ENCODE results near the gene TACC3. TPM values are rescaled to one million over a fixed set of nuclear protein-coding genes. Genes with fewer than 3 reads are reported as not detected.

TACC3 gene
- total RNA-seq, 6 donors from 2014 or later = 8.9 to 47.4 (median 21.9) TPM

- 90 to 97% methylated on average over 3 to 12 of the region's 12 CpGs for WGBS, 2 donors
- Histone ChIP-seq H3K4me3 (no peak overlapping the region), H3K9me3 (no peaks in the 10 kb centered on the region), H3K27ac (no peak overlapping the region), H3K36me3 (peaks cover 0 to 38% (median 19%) of the 10 kb centered on the region in 4 donors), H3K4me1 (peaks cover 0 to 10% (median 6%) of the 10 kb centered on the region in 4 donors), H3K27me3 (no peaks in the 10 kb centered on the region)
- no peak for ATAC-seq (ENCODE audit: low FRiP score in 2 of 2)
- no peak for TF ChIP-seq POLR2A (IDR thresholded peaks at IDR 0.05)
- TF ChIP-seq, protein P1, sequence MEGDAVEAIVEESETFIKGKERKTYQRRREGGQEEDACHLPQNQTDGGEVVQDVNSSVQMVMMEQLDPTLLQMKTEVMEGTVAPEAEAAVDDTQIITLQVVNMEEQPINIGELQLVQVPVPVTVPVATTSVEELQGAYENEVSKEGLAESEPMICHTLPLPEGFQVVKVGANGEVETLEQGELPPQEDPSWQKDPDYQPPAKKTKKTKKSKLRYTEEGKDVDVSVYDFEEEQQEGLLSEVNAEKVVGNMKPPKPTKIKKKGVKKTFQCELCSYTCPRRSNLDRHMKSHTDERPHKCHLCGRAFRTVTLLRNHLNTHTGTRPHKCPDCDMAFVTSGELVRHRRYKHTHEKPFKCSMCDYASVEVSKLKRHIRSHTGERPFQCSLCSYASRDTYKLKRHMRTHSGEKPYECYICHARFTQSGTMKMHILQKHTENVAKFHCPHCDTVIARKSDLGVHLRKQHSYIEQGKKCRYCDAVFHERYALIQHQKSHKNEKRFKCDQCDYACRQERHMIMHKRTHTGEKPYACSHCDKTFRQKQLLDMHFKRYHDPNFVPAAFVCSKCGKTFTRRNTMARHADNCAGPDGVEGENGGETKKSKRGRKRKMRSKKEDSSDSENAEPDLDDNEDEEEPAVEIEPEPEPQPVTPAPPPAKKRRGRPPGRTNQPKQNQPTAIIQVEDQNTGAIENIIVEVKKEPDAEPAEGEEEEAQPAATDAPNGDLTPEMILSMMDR (IDR thresholded peaks at IDR 0.05) = no peak
- TF ChIP-seq EP300 (IDR thresholded peaks at IDR 0.05) = no peak
- TF ChIP-seq POLR2AphosphoS5 (IDR thresholded peaks at IDR 0.05) = no peak
- peak in 1 of 2 donors; percentile 47 for DNase-seq
Measured at GRCh38 chr4:1745697-1746096, 24.4 kb downstream of the TACC3 start.

DNA sequence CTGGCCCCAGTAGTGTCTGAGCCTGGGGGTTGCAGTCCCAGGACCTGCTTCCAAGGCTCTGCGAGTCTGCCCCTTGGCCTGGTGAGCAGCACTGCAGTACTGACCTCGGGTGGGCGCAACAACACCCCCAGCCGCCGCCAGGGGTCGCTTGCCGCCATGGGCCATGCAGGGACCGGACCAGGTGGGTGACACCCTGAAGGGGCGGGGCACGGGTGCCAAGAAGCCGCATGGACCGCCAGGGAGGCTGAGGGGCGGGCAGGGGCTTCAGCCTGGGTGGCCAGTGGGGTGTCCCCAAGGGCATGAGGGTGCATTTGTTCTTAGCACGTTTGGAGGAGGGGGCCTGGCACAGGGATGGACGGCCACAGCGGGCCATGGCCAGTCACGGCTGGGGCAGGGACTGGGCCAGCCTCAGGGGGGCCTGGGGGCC is 25.0 kb downstream of the TACC3 start:
- peak; percentile 64 to 70 for ATAC-seq (ENCODE audit: low FRiP score in 2 of 2)
- peaks cover 0 to 10% (median 7%) of the 10 kb centered on the region in 4 donors for H3K4me1 ChIP-seq
- H3K27me3 ChIP-seq = no peaks in the 10 kb centered on the region
- 4 to 18% methylated on average over 10 to 15 of the region's 17 CpGs for WGBS, 2 donors
- no peak overlapping the region for H3K4me3 ChIP-seq
- peaks cover 0 to 32% (median 14%) of the 10 kb centered on the region in 4 donors for H3K36me3 ChIP-seq
- DNase-seq = peak; percentile 66 to 96
- H3K9me3 ChIP-seq = no peaks in the 10 kb centered on the region
- no peak overlapping the region for H3K27ac ChIP-seq
- TF ChIP-seq POLR2AphosphoS5 (IDR thresholded peaks at IDR 0.05) (no peak), EP300 (IDR thresholded peaks at IDR 0.05) (no peak), POLR2A (IDR thresholded peaks at IDR 0.05) (no peak)
- TF ChIP-seq, protein P1 (IDR thresholded peaks at IDR 0.05) = peak; percentile 69 to 93 (median 80)

GRCh38 chr4:1746919-1747602 is 25.7 kb downstream of the TACC3 start:
- peaks cover 0 to 25% (median 8%) of the 10 kb centered on the region in 4 donors for H3K36me3 ChIP-seq
- TF ChIP-seq, protein P1 (IDR thresholded peaks at IDR 0.05) = no peak
- TF ChIP-seq EP300 (IDR thresholded peaks at IDR 0.05) = no peak
- no peak for TF ChIP-seq POLR2AphosphoS5 (IDR thresholded peaks at IDR 0.05)
- no peak for TF ChIP-seq POLR2A (IDR thresholded peaks at IDR 0.05)
- no peaks in the 10 kb centered on the region for H3K27me3 ChIP-seq
- ATAC-seq (ENCODE audit: low FRiP score in 2 of 2) (no peak), DNase-seq (peak in 1 of 2 donors; percentile 82)
- H3K4me3 ChIP-seq = no peak overlapping the region
- no peak overlapping the region for H3K27ac ChIP-seq
- 90% methylated on average over 28 of the region's 33 CpGs; no CpG with 5 or more reads in 1 of the 2 donors for WGBS, 2 donors
- H3K9me3 ChIP-seq = no peaks in the 10 kb centered on the region
- peaks cover 0 to 18% (median 15%) of the 10 kb centered on the region in 4 donors for H3K4me1 ChIP-seq

DNA sequence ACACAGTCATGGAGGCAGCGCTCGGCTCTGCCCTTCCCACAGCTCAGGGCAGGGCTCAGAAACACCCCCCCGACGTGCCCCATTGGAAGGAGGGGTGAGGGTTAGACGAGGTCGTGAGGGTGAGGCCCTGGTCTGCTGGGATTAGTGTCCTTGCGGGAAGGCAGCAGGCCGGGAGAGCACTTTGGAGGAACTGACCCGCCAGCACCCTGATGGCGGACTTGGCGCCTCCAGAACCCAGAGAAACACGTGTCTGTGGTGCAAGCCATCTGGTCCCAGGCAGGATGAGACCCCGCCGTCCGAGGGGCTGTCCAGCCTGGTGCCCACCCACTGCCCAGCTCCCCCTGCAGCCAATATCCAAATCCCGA is 26.3 kb downstream of the TACC3 start:
- Histone ChIP-seq H3K4me1 (peaks cover 5 to 24% (median 20%) of the 10 kb centered on the region in 4 donors), H3K27ac (no peak overlapping the region), H3K9me3 (no peaks in the 10 kb centered on the region), H3K4me3 (no peak overlapping the region), H3K27me3 (no peaks in the 10 kb centered on the region), H3K36me3 (peaks cover 0 to 21% (median 8%) of the 10 kb centered on the region in 4 donors)
- peak in 1 of 2 donors; percentile 48 for DNase-seq
- 85 to 88% methylated on average over 8 to 16 of the region's 16 CpGs for WGBS, 2 donors
- no peak for ATAC-seq (ENCODE audit: low FRiP score in 2 of 2)
- TF ChIP-seq POLR2A (IDR thresholded peaks at IDR 0.05) (no peak), EP300 (IDR thresholded peaks at IDR 0.05) (no peak), POLR2AphosphoS5 (IDR thresholded peaks at IDR 0.05) (no peak)
- TF ChIP-seq, protein P1 (IDR thresholded peaks at IDR 0.05) = no peak

All from upper lobe of left lung (tissue), 6 donors.